NCI-H1105 (cell line): ENCODE data around the gene CCER1.
A peak's percentile ranks its signal among the peaks of the same experiment; 100 is the strongest.

Experiments
- DNase-seq: peaks from one replicate; lab custom pipeline; 2025; lab: John Stamatoyannopoulos, UW

The CCER1 gene

GRCh38 chr12:90920222-90920621 is 34.8 kb downstream of the CCER1 start:
- no peak for DNase-seq

DNA sequence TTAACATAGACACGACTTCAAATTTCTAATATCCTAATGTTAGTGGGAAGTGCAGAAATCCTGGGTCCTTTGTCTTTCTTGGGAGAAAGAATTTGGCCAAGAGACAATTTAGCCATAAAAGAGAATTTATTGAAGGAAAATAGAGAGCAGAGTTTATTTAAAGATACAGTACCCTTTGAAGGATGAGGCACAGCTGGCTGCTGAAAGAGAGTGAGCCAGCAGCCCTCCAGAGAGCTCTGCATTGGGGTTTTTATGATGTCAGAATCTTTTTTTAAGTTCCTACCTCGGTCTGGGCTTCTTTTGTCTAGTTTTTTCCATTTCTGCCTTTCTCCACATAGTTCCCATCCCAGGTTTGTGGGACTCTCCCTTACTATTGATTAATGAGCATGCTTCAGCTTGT is 37.5 kb downstream of the CCER1 start:
- DNase-seq: no peak

DNA sequence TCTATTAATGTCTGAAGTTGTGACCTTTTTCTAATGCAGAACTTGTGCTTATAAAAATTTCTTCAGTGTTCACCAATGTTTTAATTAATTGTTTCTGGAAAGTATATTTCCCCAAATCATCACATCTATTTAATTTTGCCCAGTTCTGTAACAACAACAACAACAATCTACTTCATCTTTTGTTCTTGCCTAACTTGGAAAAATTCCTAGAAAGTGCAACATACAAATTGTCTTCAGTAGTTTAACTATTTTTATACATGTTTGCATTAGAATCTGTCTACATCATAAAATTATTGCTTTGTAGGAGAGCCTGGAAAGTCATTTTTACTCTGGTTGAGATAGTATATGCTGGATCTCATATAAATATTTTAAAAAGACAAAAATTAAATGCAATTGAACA is 38.5 kb downstream of the CCER1 start:
- no peak for DNase-seq

- DNase-seq: no peak
Observed at GRCh38 chr12:90915353-90915752, 39.6 kb downstream of the CCER1 start.

DNA sequence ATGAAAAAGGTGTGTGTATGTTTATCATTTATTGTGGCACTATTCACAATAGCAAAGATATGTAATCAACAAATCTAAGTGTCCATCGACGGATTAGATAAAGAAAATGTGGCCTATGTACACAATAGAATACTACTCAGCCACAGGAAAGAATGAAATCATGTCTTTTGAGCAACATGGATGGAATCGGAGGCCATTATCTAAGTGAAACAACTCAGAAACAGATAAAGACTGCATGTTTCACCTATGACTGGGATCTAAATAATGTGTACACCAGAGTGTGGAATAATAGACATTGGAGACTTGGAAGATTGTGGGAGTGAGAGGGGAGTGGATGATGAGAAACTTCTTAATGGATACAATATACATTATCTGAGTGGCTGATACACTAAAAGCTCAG is 44.0 kb downstream of the CCER1 start:
- DNase-seq: no peak

GRCh38 chr12:90909069-90909770 is 45.8 kb downstream of the CCER1 start:
- peak; percentile 22 for DNase-seq

GRCh38 chr12:90908465-90908864 is 46.5 kb downstream of the CCER1 start:
- DNase-seq: no peak

DNA sequence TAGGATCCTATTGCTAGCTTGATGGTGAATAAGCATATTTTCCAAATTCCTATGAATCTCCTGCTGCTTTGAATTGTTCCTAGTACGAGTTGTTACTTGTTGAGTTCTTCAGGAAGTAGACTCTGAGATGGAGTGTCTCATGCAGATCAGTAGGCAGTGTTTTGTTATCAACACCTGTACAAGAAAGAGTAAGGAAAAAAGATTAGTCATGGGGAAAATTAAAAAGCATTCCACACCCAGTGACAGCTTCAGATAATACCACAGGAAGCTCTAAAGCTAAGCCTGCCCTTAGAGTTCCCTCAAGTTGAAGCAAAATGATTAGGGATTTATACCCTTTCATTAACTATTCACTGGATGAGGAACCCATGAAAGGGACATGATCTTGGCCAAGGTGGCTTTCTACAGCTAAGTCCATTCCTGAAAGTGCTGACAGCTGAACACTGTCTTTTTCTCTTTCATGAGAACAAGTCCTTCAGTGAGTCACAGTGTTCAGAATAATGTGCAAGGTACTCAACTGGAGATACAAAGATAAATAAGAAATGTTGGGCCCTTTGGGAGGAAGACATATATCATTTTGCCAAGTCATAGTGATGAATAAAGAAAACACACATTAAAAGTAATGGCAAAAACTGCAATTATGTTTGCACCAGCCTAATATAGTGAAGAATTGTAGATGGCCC is 49.1 kb downstream of the CCER1 start:
- DNase-seq: no peak

DNA sequence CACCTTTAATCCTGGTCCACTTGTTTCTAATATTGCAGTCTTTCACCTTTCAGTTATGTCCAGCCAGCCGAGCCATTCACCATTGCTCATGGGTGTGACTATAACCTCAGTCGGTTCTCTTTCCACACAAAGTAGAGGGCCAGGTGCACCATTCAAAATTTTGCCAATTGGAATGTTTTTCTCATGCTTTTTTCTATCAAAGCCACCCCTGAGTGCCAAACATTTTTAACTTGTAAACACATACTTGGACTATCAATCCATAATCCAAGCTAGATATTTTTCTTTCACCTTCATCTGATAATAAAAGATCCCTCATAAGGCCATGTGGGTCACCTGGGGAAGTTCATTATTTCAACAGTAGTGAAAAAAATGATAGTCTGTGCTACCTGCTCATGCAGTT is 52.4 kb downstream of the CCER1 start:
- DNase-seq: no peak
